ENCODE measurements around the gene UMPS.

DNA sequence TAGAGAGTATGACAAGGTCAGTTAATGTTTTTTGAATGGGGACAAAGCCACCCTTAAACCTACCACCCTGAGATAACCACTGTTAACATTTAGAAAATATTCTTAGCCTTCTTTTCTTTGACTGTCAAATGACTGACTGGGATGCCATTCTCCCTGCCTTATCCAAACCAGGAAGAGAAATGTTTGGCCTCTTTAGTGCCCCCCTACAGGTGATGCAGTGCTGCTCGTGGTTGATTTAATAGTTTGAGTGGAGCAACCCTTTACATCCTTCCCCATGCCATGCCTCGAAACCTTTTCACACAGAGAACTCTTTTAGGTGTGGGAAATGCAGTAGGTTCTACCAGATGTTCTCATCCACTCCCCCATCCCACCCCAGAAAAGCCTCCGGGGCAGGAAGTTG is 38.7 kb upstream of the UMPS start:
- TF ChIP-seq, protein P1, sequence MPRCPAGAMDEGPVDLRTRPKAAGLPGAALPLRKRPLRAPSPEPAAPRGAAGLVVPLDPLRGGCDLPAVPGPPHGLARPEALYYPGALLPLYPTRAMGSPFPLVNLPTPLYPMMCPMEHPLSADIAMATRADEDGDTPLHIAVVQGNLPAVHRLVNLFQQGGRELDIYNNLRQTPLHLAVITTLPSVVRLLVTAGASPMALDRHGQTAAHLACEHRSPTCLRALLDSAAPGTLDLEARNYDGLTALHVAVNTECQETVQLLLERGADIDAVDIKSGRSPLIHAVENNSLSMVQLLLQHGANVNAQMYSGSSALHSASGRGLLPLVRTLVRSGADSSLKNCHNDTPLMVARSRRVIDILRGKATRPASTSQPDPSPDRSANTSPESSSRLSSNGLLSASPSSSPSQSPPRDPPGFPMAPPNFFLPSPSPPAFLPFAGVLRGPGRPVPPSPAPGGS (IDR thresholded peaks at IDR 0.05): no peak
- TF ChIP-seq, protein P2, sequence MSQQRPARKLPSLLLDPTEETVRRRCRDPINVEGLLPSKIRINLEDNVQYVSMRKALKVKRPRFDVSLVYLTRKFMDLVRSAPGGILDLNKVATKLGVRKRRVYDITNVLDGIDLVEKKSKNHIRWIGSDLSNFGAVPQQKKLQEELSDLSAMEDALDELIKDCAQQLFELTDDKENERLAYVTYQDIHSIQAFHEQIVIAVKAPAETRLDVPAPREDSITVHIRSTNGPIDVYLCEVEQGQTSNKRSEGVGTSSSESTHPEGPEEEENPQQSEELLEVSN (IDR thresholded peaks at IDR 0.05; ENCODE audit: borderline replicate concordance, low read depth): no peak
- no peak for TF ChIP-seq POLR2A (IDR thresholded peaks at IDR 0.05; ENCODE audit: low read length)
